ENCODE data around the gene TRAF3IP3. TPM values are rescaled to one million over a fixed set of nuclear protein-coding genes. Genes with fewer than 3 reads are reported as not detected.
A peak's percentile ranks its signal among the peaks of the same experiment; 100 is the strongest.

Gene TRAF3IP3
- total RNA-seq, 1 donor from 2014 or later, result 7.1 TPM

DNA sequence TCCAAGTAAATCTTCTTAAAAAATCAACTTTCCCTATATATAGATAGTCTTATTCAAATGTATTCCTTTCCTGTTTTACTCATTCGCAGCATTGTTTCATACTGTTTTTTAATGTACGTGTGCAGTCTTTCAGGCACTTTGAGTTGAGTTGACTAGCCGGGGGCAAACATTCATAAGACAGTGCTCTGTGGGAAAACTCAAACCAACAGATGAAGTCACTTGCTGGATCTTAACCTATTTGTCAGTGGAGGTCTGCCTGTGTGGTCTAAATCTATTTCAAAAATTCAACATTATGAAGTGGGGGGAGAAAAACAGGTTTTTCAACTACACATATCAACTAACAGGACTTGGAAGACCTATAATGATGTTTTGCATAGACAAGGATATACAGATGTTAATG is 45.0 kb upstream of the TRAF3IP3 start:
- DNase-seq (ENCODE audit: extremely low spot score in 2 of 2), result no peak
- Histone ChIP-seq H3K36me3 (no peaks in the 10 kb centered on the region), H3K27ac (no peak overlapping the region), H3K4me3 (no peak overlapping the region), H3K4me1 (no peaks in the 10 kb centered on the region), H3K27me3 (no peaks in the 10 kb centered on the region), H3K9me3 (no peaks in the 10 kb centered on the region)
- intact Hi-C loops (cut with DNase I), result no loop called here
- TF ChIP-seq POLR2A (IDR thresholded peaks at IDR 0.05) (no peak), POLR2AphosphoS5 (IDR thresholded peaks at IDR 0.05; ENCODE audit: insufficient read depth in 1 of 2, low read depth in 1 of 2) (no peak)

DNA sequence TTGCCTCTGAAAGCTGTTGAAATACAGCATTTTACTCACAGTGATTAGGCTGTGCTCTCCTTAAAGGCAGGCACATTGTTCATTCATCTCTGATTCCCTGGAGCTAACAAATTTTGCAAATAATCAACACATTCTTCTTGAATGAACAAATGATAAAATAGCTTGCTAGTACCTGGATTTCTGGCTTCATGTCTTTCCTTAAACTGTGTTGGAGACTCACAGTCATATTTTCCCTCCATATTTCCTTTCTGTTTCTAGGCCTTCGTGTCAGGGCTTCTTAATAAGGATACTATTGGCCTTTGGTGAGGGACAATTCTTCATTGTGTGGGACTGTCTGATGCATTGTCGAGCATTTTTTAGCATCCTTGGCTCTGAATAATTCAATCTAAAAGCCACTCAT is 41.5 kb upstream of the TRAF3IP3 start:
- H3K27me3 ChIP-seq, result no peaks in the 10 kb centered on the region
- H3K4me3 ChIP-seq, result no peak overlapping the region
- no peak overlapping the region for H3K27ac ChIP-seq
- no peak for TF ChIP-seq POLR2AphosphoS5 (IDR thresholded peaks at IDR 0.05; ENCODE audit: insufficient read depth in 1 of 2, low read depth in 1 of 2)
- no peak for TF ChIP-seq POLR2A (IDR thresholded peaks at IDR 0.05)
- TF ChIP-seq, protein P1, sequence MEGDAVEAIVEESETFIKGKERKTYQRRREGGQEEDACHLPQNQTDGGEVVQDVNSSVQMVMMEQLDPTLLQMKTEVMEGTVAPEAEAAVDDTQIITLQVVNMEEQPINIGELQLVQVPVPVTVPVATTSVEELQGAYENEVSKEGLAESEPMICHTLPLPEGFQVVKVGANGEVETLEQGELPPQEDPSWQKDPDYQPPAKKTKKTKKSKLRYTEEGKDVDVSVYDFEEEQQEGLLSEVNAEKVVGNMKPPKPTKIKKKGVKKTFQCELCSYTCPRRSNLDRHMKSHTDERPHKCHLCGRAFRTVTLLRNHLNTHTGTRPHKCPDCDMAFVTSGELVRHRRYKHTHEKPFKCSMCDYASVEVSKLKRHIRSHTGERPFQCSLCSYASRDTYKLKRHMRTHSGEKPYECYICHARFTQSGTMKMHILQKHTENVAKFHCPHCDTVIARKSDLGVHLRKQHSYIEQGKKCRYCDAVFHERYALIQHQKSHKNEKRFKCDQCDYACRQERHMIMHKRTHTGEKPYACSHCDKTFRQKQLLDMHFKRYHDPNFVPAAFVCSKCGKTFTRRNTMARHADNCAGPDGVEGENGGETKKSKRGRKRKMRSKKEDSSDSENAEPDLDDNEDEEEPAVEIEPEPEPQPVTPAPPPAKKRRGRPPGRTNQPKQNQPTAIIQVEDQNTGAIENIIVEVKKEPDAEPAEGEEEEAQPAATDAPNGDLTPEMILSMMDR (IDR thresholded peaks at IDR 0.05), result no peak
- no peak for DNase-seq (ENCODE audit: extremely low spot score in 2 of 2)
- intact Hi-C loops (cut with DNase I), result no loop called here
- H3K9me3 ChIP-seq, result no peaks in the 10 kb centered on the region
- no peaks in the 10 kb centered on the region for H3K36me3 ChIP-seq
- no peaks in the 10 kb centered on the region for H3K4me1 ChIP-seq

DNA sequence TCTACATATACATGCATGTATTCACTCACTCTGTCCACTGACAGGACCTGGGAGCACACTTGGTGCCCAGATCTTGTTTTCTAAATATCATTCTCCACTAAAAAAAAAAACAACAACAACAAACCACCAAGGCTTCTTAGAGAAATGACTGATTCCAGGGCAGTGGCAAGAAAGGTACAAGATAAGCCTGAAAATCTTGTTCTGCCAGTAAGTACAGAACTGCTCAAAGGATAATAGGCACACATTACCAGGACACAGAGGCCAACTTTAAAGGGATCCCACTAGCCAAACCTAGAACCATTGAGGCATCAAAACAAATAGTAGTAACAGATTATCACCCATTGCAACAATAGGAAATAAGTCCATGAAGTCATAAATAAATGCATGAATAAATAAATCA is 40.5 kb upstream of the TRAF3IP3 start:
- peaks cover 2% of the 10 kb centered on the region for H3K4me1 ChIP-seq
- no peaks in the 10 kb centered on the region for H3K27me3 ChIP-seq
- intact Hi-C loops (cut with DNase I), result no loop called here
- H3K27ac ChIP-seq, result no peak overlapping the region
- DNase-seq (ENCODE audit: extremely low spot score in 2 of 2), result no peak
- no peaks in the 10 kb centered on the region for H3K36me3 ChIP-seq
- H3K9me3 ChIP-seq, result no peaks in the 10 kb centered on the region
- TF ChIP-seq POLR2AphosphoS5 (IDR thresholded peaks at IDR 0.05; ENCODE audit: insufficient read depth in 1 of 2, low read depth in 1 of 2), result peak in 1 of 2 donors; percentile 28
- TF ChIP-seq POLR2A (IDR thresholded peaks at IDR 0.05), result no peak
- no peak overlapping the region for H3K4me3 ChIP-seq

DNA sequence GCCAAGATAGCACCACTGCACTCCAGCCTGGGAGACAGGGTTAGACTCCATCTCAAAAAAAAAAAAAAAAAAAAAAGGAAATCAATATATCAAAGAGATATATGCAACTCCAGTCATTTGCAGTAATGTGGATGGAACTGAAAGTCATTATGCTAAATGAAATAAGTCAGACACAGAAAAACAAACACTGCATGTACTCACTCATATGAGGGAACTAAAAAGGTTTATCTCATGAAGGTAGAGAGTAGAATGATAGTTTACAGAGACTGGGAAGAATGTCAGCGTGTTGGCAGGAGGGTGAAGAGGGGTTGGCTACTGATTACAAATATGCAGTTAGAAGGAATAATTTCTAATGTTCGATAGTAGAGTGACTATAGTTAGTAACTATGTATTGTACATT is 38.0 kb upstream of the TRAF3IP3 start:
- Histone ChIP-seq H3K9me3 (no peaks in the 10 kb centered on the region), H3K4me3 (no peak overlapping the region), H3K36me3 (no peaks in the 10 kb centered on the region), H3K27me3 (no peaks in the 10 kb centered on the region), H3K27ac (no peak overlapping the region), H3K4me1 (peaks cover 11% of the 10 kb centered on the region)
- no peak for DNase-seq (ENCODE audit: extremely low spot score in 2 of 2)
- no peak for TF ChIP-seq POLR2AphosphoS5 (IDR thresholded peaks at IDR 0.05; ENCODE audit: insufficient read depth in 1 of 2, low read depth in 1 of 2)
- no peak for TF ChIP-seq POLR2A (IDR thresholded peaks at IDR 0.05)
- TF ChIP-seq, protein P1 (IDR thresholded peaks at IDR 0.05), result no peak
- intact Hi-C loops (cut with DNase I), result no loop called here

DNA sequence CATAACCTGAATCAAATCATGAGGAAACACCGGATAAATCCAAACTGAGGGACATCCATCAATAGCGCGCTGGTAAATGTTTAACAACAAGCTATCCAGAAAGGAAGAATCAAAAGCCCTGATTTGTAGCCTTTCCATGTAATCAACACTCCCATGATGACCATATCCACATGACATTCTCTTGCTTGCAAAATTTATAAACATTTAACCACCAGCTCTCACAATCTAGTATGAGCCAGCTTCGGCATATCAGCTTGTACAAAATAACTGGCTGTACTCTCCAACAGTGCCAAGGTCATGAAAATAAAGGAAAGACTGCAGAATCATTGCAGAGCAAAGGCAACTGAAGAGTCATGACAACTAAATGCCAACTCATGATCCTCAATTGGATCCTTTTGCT is 35.5 kb upstream of the TRAF3IP3 start:
- Histone ChIP-seq H3K4me3 (no peak overlapping the region), H3K36me3 (no peaks in the 10 kb centered on the region), H3K9me3 (no peaks in the 10 kb centered on the region), H3K27ac (no peak overlapping the region), H3K4me1 (peaks cover 11% of the 10 kb centered on the region), H3K27me3 (no peaks in the 10 kb centered on the region)
- intact Hi-C loops (cut with DNase I), result no loop called here
- DNase-seq (ENCODE audit: extremely low spot score in 2 of 2), result no peak
- TF ChIP-seq, protein P1 (IDR thresholded peaks at IDR 0.05), result no peak
- TF ChIP-seq POLR2A (IDR thresholded peaks at IDR 0.05), result no peak
- TF ChIP-seq POLR2AphosphoS5 (IDR thresholded peaks at IDR 0.05; ENCODE audit: insufficient read depth in 1 of 2, low read depth in 1 of 2), result no peak

DNA sequence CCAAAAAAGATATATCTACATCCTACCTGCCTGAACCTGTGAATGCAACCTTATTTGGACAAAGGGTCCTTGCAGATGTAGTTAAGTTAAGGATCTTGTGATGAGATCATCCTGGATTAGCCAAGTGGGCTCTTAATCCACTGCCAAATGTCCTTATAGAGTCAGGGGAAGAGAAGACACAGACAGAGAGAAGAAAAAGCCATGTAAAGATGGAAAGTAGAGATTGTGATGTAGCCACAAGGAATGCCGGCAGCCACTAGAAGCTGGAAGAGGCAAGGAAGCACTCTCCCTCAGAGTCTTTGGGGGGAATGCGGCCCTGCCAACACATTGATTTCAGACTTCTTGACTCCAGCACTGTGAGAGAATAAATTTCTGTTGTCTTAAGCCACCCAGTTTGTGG is 35.0 kb upstream of the TRAF3IP3 start:
- no peak overlapping the region for H3K27ac ChIP-seq
- no peaks in the 10 kb centered on the region for H3K27me3 ChIP-seq
- TF ChIP-seq, protein P1 (IDR thresholded peaks at IDR 0.05), result no peak
- no peak for TF ChIP-seq POLR2A (IDR thresholded peaks at IDR 0.05)
- no peak for TF ChIP-seq POLR2AphosphoS5 (IDR thresholded peaks at IDR 0.05; ENCODE audit: insufficient read depth in 1 of 2, low read depth in 1 of 2)
- H3K36me3 ChIP-seq, result no peaks in the 10 kb centered on the region
- no peak for DNase-seq (ENCODE audit: extremely low spot score in 2 of 2)
- H3K4me1 ChIP-seq, result peaks cover 11% of the 10 kb centered on the region
- intact Hi-C loops (cut with DNase I), result no loop called here
- no peaks in the 10 kb centered on the region for H3K9me3 ChIP-seq
- no peak overlapping the region for H3K4me3 ChIP-seq

Measured in vagina (tissue), 2 donors.